ENCODE measurements around the gene LRFN3. TPM values are rescaled to one million over a fixed set of nuclear protein-coding genes. Genes with fewer than 3 reads are reported as not detected.

LRFN3 gene
- total and polyA plus RNA-seq, 2 donors (not counting 1 experiment from before 2014, with no cell fraction given), result 0.79 to 1.6 TPM

DNA sequence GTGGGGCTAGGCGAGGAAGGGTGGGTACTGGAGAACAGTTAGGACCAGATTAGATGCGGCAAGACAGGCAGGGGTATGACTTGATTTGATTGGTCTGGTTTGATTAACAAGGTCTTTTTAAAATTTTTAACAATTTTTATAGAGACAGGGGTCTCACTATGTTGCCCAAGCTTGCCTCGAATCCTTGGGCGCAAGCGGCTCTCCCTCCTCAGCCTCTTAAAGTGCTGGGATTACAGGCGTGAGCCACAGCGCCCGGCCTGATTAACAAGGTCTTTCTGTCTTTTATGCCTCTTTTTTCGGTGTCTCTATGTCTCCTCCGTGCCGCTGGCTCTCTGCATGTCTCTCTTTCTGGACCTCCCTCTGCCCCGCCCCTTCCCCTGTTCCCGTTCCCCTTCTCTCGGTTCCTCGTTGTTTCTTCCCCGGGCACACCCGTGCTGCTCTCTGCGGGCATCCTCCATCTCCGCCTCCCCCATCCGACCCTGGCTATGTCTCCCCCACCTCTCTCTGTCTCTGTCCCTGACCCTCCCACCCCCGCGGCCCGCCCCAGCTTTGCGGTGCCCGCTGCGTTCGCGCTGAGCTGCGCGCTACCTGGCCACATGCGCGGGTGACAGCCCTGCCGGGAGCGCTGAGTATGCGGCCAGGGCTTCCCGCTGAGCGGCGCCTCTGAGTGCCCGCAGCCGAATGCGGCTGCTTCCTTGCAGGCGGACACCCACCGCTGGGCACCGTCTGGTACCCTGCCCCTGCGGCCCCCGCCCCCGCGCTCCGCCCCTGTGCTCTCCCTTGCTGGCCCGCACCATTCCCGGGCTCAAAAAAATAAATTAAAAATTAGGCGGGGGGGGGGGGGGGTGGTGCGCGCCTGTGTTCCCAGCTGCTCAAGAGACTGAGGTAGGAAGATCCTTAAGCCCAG, 50.7 kb downstream of the LRFN3 start:
- CTCF ChIA-PET, result no interaction called here
- 9% methylated on average over 43 of the region's 54 CpGs for WGBS (ENCODE audit: insufficient coverage)
- DNase-seq (peak; percentile 62), ATAC-seq (ENCODE audit: low read depth) (peak; percentile 85)
- peaks cover 0 to 13% (median 0%) of the 10 kb centered on the region in 3 donors for H3K9me3 ChIP-seq (ENCODE audit: control extremely low read depth in 1 of 3, control insufficient read depth in 2 of 3, insufficient read depth in 1 of 3, low read length in 2 of 3)
- H2AFZ ChIP-seq (ENCODE audit: insufficient read depth, low read depth, low read length, poor library complexity, severe bottlenecking), result peak overlapping the region; percentile 94
- H3K36me3 ChIP-seq (replicated peaks in 1 of 2; ENCODE audit: control extremely low read depth in 1 of 2, control insufficient read depth in 1 of 2, extremely low read depth in 1 of 2, insufficient read depth in 2 of 2, low read length in 1 of 2), result no peaks in the 10 kb centered on the region
- peaks cover 5% of the 10 kb centered on the region for H3K4me1 Mint-ChIP-seq
- TF ChIP-seq EZH2 (IDR thresholded peaks at IDR 0.05; ENCODE audit: borderline replicate concordance, insufficient read depth, low read depth, low read length, poor library complexity, severe bottlenecking) (no peak), CTCF (IDR thresholded peaks at IDR 0.05) (no peak)
- peaks cover 0 to 18% (median 3%) of the 10 kb centered on the region in 4 experiments for H3K27me3 ChIP-seq (replicated peaks in 1 of 4; ENCODE audit: control extremely low read depth in 1 of 4, control insufficient read depth in 3 of 4, insufficient read depth in 4 of 4, low read length in 3 of 4)
- peak overlapping the region; percentile 87 for H3K4me2 ChIP-seq (replicated peaks; ENCODE audit: low read depth, low read length, poor library complexity, severe bottlenecking)
- peak overlapping the region; percentile 95 for H3K4me3 Mint-ChIP-seq
- H3K79me2 ChIP-seq (ENCODE audit: control insufficient read depth, insufficient read depth, low read length), result no peaks in the 10 kb centered on the region
- no peak overlapping the region for H3K27ac ChIP-seq (ENCODE audit: low read length in 2 of 2)
- H3K4me3 ChIP-seq (ENCODE audit: control extremely low read depth in 1 of 5, extremely low read depth in 1 of 5, insufficient read depth in 1 of 5, low read depth in 2 of 5, low read length in 4 of 5), result peak overlapping the region in 4 of 5 experiments; percentile 44 to 73 (median 55)
- H3K27me3 Mint-ChIP-seq, result peaks cover 29% of the 10 kb centered on the region
- no peaks in the 10 kb centered on the region for H4K20me1 ChIP-seq (ENCODE audit: control insufficient read depth, insufficient read depth, low read length, poor library complexity, severe bottlenecking)
- intact Hi-C loops (cut with micrococcal nuclease), result no loop called here
- peaks cover 6 to 12% of the 10 kb centered on the region in 2 donors for H3K4me1 ChIP-seq (ENCODE audit: control insufficient read depth in 2 of 2, insufficient read depth in 2 of 2, low read length in 2 of 2)
- no peaks in the 10 kb centered on the region for H3K9me3 Mint-ChIP-seq (ENCODE audit: insufficient read depth)
- H3K27ac Mint-ChIP-seq, result peak overlapping the region; percentile 37
- H3K9ac ChIP-seq (ENCODE audit: low read length), result peak overlapping the region; percentile 67
- POLR2A ChIA-PET, result interaction anchor here (0.7 kb wide), 1 partner anchor 445 kb away, joined by 4 read pairs; no protein-coding TSS in a partner anchor

- Histone ChIP-seq H2AFZ (ENCODE audit: insufficient read depth, low read depth, low read length, poor library complexity, severe bottlenecking) (peak overlapping the region; percentile 94), H3K4me2 (replicated peaks; ENCODE audit: low read depth, low read length, poor library complexity, severe bottlenecking) (peak overlapping the region; percentile 87), H3K4me3 (ENCODE audit: control extremely low read depth in 1 of 5, extremely low read depth in 1 of 5, insufficient read depth in 1 of 5, low read depth in 2 of 5, low read length in 4 of 5) (peak overlapping the region in 4 of 5 experiments; percentile 44 to 73 (median 55)), H3K36me3 (replicated peaks in 1 of 2; ENCODE audit: control extremely low read depth in 1 of 2, control insufficient read depth in 1 of 2, extremely low read depth in 1 of 2, insufficient read depth in 2 of 2, low read length in 1 of 2) (no peaks in the 10 kb centered on the region), H3K27me3 (replicated peaks in 1 of 4; ENCODE audit: control extremely low read depth in 1 of 4, control insufficient read depth in 3 of 4, insufficient read depth in 4 of 4, low read length in 3 of 4) (peaks cover 0 to 18% (median 3%) of the 10 kb centered on the region in 4 experiments), H3K9me3 (ENCODE audit: control extremely low read depth in 1 of 3, control insufficient read depth in 2 of 3, insufficient read depth in 1 of 3, low read length in 2 of 3) (peaks cover 0 to 13% (median 0%) of the 10 kb centered on the region in 3 donors), H3K79me2 (ENCODE audit: control insufficient read depth, insufficient read depth, low read length) (no peaks in the 10 kb centered on the region), H4K20me1 (ENCODE audit: control insufficient read depth, insufficient read depth, low read length, poor library complexity, severe bottlenecking) (no peaks in the 10 kb centered on the region), H3K4me1 (ENCODE audit: control insufficient read depth in 2 of 2, insufficient read depth in 2 of 2, low read length in 2 of 2) (peaks cover 6 to 12% of the 10 kb centered on the region in 2 donors), H3K27ac (ENCODE audit: low read length in 2 of 2) (no peak overlapping the region), H3K9ac (ENCODE audit: low read length) (peak overlapping the region; percentile 67)
- H3K9me3 Mint-ChIP-seq (ENCODE audit: insufficient read depth), result no peaks in the 10 kb centered on the region
- peaks cover 5% of the 10 kb centered on the region for H3K4me1 Mint-ChIP-seq
- TF ChIP-seq EZH2 (IDR thresholded peaks at IDR 0.05; ENCODE audit: borderline replicate concordance, insufficient read depth, low read depth, low read length, poor library complexity, severe bottlenecking), result no peak
- intact Hi-C loops (cut with micrococcal nuclease), result no loop called here
- ATAC-seq (ENCODE audit: low read depth) (no peak), DNase-seq (no peak)
- H3K4me3 Mint-ChIP-seq, result peak overlapping the region; percentile 95
- POLR2A ChIA-PET, result interaction anchor here (0.7 kb wide), 1 partner anchor 445 kb away, joined by 4 read pairs; no protein-coding TSS in a partner anchor
- 54% methylated on average over 2 of the region's 8 CpGs for WGBS (ENCODE audit: insufficient coverage)
- CTCF ChIA-PET, result no interaction called here
- H3K27ac Mint-ChIP-seq, result no peak overlapping the region
- H3K27me3 Mint-ChIP-seq, result peaks cover 26% of the 10 kb centered on the region
Measured at GRCh38 chr19:35987571-35987896, 51.4 kb downstream of the LRFN3 start.
